Stimulated activated CD4-positive, alpha-beta T cell treated with anti-CD3 and anti-CD28 coated beads, Interleukin-12 subunit alpha, Interleukin-12 subunit beta, amount 100 ng/mL, for 24 hours (primary cell): Measurements from ENCODE around the gene NME3.

Experiments
- DNase-seq, 2 experiments: peaks; one replicate each; pipeline ENCODE4 v3.0.0-alpha.2; 2020; ENCODE audit warnings: low read depth in 2 of 2

Gene NME3

DNA sequence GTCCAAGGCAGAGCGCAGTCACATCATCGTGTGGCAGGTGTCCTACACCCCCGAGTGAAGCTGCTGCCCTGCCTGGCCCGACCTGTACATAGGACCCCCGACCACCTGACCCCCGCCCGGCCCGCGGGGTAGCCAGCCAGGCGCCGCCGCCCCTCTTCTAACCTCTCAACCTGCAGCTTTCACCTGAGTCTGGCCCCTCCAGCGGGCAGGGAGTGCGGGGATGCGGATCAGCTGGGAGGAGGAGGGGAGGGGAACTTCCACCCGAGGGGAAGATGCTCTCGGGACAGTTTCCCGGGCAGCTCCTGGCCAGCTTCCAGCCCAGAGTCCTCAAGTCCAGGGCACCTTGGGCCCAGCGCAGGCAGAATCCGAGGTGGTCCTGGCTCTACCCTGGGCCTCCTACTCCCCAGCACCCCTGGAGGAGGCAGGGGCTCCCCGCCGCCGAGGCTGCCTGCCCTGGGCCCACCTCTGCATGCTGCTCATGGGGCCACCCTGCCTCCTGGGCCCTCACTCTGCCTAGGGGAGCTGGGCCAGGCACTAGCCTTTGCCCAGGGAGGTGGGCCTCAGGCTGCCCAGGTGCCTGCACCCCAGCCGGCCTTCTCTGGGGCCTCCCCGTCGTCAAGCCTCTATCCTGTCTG, 2.5 kb downstream of the NME3 start:
- no peak for DNase-seq

DNA sequence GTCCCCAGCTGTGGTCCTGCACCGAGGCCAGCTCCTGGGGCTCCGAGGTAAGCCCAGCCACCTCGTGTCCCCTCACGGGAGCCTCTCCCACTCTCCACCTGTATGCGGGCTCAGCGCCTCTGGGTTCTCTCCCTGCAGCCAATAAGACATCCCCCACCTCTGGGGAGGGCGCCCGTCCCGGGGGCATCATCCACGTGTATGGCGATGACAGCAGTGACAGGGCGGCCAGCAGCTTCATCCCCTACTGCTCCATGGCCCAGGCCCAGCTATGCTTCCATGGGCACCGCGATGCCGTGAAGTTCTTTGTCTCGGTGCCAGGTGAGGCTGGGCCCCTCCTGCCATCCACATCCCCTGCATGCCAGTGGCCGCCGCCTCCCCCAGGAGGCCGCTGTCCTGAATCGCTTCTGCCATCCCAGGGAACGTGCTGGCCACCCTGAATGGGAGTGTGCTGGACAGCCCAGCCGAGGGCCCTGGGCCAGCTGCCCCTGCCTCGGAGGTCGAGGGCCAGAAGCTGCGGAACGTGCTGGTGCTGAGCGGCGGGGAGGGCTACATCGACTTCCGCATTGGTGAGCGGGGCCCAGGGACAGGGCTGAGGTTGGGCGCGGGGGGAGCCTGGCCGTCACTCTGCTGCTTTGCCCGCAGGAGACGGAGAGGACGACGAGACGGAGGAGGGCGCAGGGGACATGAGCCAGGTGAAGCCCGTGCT, 3.1 kb downstream of the NME3 start:
- DNase-seq = no peak

DNA sequence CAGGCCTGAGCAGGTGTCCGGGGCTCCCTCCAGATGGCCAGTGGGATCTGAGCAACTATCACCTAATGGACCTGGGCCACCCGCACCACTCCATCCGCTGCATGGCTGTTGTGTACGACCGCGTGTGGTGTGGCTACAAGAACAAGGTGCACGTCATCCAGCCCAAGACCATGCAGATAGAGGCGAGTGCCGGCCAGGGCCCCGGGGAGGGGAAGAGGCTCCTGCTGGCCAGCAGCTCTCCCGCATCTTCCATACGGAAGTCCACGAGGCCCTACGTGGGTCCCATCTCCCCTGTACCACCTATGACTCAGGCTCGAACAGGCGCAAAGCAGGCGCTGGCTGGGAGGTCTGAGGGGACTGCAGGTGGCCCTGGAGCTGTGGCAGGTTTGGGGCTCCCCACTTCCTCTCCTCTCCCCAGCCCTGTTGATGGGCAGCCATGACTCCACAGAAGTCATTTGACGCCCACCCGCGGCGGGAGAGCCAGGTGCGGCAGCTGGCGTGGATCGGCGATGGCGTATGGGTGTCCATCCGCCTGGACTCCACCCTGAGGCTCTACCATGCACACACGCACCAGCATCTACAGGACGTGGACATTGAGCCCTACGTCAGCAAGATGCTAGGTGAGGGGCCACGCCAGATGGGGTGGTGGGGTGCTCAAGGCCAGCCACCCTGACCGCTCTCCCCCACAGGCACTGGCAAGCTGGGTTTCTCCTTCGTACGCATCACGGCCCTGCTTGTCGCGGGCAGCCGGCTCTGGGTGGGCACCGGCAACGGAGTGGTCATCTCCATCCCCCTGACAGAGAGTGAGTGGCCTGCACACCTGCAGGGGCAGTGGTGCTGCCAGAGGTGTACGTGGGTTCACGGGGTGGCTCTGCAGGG, 4.0 kb downstream of the NME3 start:
- DNase-seq = no peak

DNA sequence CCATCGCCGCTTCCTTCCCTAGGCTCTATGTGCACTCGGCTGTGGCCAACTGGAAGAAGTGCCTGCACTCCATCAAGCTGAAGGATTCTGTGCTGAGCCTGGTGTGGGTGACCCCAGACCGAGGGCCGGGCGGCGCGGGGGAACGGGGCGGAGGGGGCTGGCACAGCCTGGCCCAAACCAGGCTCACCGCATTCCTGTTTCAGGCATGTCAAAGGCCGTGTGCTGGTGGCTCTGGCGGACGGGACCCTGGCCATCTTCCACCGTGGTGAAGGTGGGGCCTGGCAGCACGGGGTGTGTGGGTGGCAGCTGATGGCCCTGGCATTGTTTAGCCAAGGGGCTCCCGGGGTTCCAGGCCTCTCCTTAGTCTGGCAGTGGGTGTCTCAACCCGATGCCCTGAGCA, 4.6 kb downstream of the NME3 start:
- DNase-seq = no peak

DNA sequence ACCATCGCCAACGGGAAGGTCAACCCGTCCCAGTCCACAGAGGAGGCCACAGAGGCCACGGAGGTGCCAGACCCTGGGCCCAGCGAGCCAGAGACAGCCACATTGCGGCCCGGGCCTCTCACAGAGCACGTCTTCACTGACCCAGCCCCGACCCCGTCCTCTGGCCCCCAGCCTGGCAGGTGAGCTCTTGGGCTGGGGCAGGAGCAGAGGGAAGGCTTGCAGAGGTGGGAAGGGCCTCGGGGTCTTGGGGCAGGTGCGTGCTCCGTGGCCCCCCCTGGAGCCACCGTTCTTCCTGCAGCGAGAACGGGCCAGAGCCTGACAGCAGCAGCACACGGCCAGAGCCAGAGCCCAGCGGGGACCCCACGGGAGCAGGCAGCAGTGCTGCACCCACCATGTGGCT, 5.1 kb downstream of the NME3 start:
- no peak for DNase-seq

DNA sequence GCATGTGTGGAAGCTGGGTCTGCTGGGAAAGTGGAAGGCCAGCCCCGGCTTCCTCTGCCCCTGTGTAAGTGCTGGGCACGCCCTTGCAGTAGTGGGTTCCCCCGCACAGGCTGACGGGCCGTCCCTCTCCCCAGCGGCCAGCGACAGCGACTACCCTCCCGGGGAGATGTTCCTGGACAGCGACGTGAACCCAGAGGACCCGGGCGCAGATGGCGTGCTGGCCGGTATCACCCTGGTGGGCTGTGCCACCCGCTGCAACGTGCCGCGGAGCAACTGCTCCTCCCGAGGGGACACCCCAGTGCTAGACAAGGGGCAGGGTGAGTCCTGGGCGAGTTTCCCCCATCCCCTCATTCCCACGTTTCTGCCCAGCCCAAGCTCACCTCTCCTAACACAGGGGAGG, 5.5 kb downstream of the NME3 start:
- no peak for DNase-seq

DNA sequence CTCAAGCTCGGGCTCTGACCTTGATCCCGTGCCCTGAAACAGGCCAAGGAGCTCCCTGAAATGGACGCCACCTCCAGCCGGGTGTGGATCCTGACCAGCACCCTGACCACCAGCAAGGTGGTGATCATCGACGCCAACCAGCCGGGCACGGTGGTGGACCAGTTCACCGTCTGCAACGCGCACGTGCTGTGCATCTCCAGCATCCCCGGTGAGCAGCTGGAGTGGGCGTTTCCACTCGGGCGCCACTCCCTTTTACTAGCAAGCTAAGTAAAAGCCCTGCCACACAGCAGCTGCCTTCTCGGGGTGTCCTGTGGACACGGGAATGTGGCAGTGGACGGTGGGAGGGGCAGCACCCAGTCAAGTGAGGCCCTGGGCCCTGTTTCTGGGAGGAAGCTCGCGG, 6.4 kb downstream of the NME3 start:
- DNase-seq = no peak

DNA sequence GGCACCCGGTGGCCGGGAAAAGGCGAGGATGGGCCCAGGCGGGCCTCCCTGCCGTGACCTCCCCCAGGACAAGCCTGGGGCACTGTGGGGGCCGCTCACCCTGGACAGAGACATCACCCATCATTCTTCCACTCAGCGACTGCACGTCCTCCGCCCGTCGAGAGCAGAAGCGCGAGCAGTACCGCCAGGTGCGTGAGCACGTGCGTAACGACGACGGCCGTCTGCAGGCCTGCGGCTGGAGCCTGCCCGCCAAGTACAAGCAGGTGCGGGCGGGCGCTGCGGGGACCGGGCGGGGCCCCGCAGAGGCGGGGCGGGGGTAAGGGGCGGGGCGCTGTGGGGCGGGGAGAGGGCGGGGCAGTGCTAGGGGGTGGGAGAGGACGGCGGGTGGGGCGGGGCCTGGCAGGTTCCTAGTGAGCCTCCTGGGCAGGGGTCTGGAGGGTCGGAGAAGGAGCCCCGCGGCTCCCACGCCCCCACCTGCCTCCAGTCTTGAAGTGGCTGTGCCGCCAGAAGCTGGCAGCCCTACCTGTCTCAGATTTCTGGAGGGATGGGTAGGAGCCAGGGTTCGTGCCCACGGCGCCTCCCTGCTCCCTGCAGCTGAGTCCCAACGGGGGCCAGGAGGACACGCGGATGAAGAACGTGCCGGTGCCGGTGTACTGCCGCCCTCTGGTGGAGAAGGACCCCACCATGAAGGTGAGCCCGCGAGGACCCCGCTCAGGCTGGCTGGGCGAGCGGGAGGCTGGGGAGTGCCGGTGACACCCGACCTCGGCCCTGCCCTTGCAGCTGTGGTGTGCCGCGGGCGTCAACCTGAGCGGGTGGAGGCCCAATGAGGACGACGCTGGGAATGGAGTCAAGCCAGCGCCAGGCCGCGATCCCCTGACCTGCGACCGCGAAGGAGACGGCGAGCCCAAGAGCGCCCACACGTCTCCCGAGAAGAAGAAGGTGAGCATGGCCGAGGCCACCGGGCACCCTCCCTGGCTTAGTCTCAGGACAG, 7.5 kb downstream of the NME3 start:
- DNase-seq = no peak

DNA sequence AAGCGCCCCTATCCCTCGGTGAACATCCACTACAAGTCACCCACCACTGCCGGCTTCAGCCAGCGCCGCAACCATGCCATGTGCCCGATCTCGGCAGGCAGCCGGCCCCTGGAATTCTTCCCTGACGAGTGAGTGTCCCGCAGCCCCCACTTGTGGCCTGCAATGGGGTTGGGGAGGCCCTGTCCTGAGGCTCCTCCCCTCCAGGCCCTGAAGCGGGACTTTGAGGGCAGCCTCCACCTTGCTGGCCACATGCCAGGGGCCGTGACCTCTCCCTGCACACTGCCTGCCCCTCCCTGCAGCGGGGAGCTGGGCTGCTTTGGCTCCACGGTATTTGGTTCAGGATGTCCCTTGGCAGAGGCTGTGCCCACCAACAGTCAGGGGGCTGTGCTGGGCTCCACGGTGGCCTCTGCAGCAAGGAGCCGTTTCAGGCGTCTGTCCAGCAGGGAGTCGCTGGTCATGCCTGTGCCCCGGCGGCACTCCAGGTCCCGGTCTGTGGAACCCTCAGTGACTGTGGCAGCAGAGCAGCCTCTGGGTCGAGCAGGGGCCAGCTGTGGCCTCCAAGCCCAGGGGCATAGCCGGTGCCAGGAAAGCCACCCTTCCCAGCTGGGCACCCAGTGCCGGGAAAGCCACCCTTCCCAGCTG, 8.3 kb downstream of the NME3 start:
- no peak for DNase-seq

DNA sequence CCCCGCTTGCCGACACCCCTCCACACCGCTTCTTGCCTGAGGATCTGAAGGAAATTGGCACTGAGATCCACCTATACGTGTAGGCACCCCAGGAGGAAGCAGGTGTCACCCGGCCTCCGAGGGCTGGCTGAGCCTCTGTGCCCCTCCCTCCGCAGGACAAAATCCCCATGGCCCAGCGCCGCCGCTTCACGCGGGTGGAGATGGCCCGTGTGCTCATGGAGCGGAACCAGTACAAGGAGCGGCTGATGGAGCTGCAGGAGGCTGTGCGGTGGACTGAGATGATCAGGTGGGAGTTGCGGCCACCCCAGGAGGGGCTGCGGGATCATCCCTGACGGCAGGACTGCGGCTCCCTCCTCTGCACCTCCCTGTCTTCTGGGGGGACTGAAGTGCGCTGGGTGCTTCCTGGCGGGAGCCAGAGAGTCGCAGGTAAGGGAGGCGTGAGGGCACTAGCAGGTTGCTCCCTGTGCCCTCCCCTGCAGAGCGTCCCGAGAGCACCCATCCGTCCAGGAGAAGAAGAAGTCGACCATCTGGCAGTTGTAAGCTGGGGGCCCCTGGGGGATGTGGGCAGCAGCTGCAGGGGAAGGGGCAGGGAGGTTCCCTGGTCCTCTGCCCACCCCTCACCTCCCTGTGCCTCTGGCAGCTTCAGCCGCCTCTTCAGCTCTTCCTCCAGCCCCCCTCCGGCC, 9.0 kb downstream of the NME3 start:
- DNase-seq = no peak

DNA sequence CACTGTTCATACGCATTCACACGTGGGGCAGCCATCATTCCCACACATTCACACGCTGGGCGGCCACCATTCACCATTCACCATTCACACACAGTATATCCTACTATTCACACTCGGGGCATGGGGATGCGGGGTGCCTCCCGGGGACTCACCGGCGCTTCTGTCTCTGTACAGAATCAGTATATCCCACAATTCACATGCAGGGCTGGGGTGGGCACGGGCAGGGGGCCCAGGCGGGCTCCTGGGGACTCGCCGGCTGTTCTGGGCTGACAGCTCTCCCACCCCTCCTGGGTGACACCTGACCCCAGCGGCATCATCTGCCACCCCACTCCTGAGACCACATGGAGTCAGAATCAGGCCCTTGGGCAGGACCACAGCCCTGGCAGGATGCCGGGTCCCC, 9.6 kb downstream of the NME3 start:
- DNase-seq = no peak

DNA sequence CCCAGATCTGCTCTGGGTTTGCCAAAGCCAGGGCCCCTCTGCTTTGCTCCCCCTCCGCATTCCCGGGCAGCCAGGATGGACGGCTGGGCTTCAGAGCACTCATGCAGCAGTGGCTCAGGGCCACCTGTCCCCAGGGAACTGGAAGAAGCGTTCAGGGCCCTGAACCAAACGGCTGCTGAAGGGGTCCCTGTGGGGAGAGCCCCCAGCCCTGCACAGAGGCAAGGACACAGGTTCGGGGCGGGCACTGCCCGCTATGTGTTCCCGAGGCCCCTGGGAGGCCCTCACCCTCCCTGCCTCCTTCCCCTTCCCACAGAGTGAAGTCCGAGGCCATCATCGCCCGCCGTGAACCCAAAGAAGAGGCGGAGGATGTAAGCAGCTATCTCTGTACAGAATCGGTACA, 10.4 kb downstream of the NME3 start:
- no peak for DNase-seq

DNA sequence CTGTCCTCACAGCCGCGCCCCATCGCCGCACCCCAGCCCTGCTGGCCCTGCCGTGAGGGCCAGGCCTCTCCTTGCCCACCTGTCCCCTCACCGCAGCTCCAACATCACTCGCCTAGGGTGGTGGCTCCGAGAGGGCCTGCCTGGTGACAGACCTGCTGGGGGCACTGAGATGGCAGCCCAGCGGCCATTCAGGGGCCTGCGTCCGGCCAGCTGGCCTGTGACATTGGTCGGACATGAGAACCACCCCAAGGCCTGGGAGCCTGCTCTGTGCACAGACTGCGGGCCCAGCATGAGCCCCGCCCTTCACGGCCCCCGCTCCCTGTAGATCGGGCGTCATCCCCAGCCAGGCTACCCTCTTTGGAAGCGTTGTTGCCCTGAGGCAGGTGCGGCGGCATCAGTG, 11.8 kb downstream of the NME3 start:
- no peak for DNase-seq

DNA sequence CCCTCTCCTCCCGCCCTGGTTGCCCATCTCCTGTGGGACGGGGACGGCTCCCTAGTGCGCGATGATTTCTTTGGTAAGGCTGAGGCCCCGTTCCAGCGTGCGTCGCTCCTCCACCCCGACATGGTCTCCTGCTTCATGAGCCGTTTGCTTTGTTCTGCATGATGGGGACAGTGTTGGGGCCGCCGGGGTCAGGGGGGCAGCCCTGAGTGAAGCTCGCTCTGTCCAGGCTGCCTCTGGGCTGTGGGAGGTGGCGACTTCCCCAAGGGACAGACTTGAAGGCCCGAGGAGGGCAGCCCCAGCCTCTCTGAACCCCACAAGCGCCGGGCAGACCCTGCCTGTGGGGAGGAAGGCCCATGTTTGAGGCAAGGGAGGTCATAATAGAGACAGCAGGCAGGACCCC, 12.4 kb downstream of the NME3 start:
- DNase-seq = no peak

DNA sequence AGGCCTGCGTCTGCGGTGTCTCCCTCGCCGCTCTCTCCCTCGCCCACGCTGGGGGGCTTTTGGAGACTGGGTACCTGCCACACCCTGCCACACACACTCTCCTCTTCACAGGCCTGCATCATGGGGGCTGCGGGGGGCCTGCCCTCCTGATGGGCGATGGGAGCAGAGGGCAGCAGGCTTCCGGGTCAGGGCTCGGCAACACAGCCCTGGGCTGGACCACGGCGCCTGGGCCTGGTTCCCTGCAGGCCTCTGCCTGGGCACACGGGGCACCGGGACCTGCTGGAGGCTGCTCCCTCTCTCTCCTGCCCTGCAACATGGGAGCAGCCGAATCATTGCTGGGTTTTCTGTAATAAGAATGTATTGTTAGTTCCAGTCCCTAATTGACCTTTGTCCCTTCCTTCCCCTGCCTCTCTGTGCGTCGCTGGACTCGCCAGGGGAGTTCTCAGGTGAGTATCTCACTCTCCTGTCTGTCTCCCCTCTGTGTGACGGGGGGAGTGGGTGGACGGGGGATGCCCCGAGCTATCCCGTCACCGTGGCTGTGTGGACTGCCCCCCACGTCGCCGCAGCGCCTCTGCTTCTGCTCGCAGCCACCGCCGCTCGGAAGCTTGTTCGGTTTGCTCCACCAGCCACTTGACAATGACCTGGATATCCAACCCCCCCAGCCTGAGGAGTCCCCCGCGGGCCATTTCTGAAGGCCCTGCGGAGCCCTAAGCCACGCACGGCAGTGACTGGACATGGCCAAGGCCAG, 13.5 kb downstream of the NME3 start:
- no peak for DNase-seq

DNA sequence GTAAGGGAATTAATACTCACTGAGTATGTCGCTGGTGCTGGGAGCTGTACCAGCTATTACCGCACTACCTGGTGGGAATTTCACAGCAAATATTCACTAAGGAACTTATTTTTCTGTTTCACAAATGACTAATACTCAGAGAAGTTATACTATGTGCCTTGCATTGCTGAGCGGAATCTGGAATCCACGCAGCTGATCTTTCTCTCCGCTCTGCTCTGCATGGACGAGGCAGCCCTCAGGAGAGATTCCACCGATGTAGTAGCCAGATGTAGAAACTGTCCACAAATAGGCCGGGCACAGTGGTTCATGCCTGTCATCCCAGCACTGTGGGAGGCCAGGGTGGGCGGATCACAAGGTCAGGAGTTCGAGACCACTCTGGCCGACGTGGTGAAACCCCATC, 17.1 kb downstream of the NME3 start:
- no peak for DNase-seq

DNA sequence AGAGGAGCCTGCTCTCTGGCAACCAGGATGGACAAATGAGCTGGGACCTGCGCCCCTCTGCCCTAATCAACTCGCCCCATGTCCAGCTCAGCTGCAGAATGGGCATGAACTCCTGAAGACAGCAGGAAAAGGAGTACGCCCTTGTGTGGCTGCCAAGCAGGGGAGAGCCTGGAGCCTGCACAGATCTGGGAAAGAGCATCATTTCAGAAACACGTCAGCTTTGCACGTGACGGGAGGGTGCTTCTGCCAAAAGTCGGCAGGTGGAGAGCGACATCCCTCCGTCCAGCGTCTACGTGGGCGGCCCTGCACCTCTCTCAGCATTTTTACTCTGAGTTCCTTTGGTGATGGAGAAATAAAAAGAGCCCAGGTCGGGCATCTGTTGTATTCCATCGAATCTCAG, 18.5 kb downstream of the NME3 start:
- no peak for DNase-seq

DNA sequence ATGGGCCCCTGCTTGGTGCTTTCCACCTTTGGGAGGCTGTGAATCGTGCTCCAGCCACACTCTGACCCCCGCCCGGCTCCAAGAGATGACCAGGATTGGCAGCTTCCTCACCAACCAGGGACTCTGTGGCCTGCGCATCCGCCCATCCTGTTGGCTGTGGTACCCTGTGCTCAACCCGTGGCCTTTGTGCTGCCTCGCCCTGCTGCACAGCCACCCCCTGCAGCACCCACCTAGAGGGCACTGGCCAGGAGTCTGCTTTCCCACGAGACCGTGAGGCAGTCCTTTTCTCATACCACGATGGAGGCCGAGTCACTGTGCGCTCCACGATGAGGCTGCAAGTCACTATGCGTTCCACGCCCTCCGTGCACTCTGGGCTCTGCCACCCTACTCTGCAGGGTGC, 19.4 kb downstream of the NME3 start:
- no peak for DNase-seq

DNA sequence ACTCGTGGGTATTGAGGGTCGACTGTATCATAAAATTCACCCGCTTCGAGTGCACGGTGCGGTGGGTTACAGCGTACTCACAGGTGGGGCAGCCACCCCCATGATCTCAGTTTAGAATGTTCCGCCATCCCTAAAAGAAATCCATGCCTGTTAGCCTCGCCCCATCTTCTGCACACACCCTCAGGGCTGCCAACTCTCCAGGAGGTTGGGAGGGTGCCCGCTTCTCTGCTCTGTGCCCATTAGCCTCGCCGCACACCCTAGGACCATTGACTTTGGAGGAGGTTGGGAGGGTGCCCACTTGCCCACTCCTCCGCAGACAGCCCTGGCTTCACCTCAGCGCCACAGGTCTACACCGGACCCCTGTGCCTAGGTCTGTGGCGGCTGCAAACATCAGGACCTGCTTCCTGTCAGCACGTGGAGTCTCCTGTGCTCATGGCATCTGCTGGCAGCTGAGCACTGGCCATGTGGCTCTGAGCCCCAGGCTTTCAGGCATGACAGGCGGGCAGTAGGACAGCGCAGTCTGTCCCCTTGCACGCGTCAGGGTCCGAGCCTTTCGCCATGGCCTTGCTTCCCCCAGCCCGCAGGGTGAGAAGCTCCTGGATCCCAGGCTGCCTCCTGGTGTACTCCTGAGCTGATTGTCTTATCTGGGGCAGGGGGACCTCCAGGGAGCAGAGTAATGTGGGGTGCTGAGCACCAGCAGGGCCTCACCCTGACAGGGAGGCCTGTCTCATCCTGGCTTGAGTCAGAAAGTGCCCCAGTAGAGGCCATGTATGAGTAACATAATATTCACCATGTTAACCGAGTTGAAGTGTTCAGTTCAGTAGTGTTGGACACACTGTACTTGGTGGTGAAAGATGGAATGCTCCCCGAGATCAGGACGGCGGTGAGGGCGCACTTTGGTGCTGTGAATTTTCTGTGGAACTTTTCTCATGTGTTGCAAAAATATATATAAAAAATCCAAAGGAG, 21.9 kb downstream of the NME3 start:
- DNase-seq = no peak
